Lung (tissue), 12 donors: ENCODE data around the gene BSG. TPM values are rescaled to one million over a fixed set of nuclear protein-coding genes. Genes with fewer than 3 reads are reported as not detected.

ENCODE experiments used
- ATAC-seq: fragments of 200-7000 bp; cut with Tn5 transposase; one replicate; pipeline ENCODE4 v1.9.1; 2020; ENCODE audit warnings: moderate number of reproducible peaks; ENCODE audit not compliant: insufficient read depth, low FRiP score
- DNase-seq, 3 donors: peaks; one replicate each; pipeline ENCODE4 v3.0.0-alpha.2; 2013 to 2017
- H3K27ac ChIP-seq, 2 donors: one replicate each; pipeline ENCODE4 v1.5.1; 2013; ENCODE audit warnings: mild to moderate bottlenecking in 2 of 2, moderate library complexity in 2 of 2, control low read depth in 1 of 2, inconsistent platforms in 1 of 2, low read depth in 1 of 2, low read length in 1 of 2
- H3K27me3 ChIP-seq, 3 donors: one replicate each; pipeline ENCODE4 v1.5.1; 2013; ENCODE audit warnings: low read length in 2 of 3; ENCODE audit not compliant: control insufficient read depth in 3 of 3, insufficient read depth in 3 of 3
- H3K36me3 ChIP-seq, 4 donors: one replicate each; pipeline ENCODE4 v1.5.1; 2013; ENCODE audit warnings: low read length in 4 of 4, mild to moderate bottlenecking in 1 of 4, moderate library complexity in 1 of 4; ENCODE audit not compliant: control insufficient read depth in 4 of 4, insufficient read depth in 4 of 4
- H3K4me1 ChIP-seq, 5 donors: one replicate each; pipeline ENCODE4 v1.5.1; 2013; ENCODE audit warnings: low read length in 5 of 5, mild to moderate bottlenecking in 2 of 5, moderate library complexity in 1 of 5; ENCODE audit not compliant: control insufficient read depth in 5 of 5, insufficient read depth in 5 of 5
- H3K4me3 ChIP-seq: one replicate; pipeline ENCODE4 v1.5.1; 2013; ENCODE audit warnings: mild to moderate bottlenecking, control low read depth, moderate library complexity
- H3K9ac ChIP-seq, 2 donors: one replicate each; pipeline ENCODE4 v1.5.1; 2013; ENCODE audit warnings: low read length in 2 of 2, control low read depth in 1 of 2; ENCODE audit not compliant: insufficient read depth in 1 of 2
- H3K9me3 ChIP-seq, 4 donors: one replicate each; pipeline ENCODE4 v1.5.1; 2013; ENCODE audit warnings: low read length in 3 of 4, mild to moderate bottlenecking in 1 of 4, moderate library complexity in 1 of 4; ENCODE audit not compliant: control insufficient read depth in 4 of 4, insufficient read depth in 3 of 4
- whole genome bisulfite sequencing, 2 donors: extraction: QIAGEN DNeasy Blood & Tissue Kit; methylation state at CpG; one replicate each; pipeline ENCODE4 v1.1.7; 2013; 5-methylcytosine and 5-hydroxymethylcytosine counted together
- polyA plus RNA-seq, 2 donors: library from polyadenylated mRNA; stranded (reverse); fragments of 200-250 nt; gene quantifications; one replicate each; pipeline ENCODE4 v1.2.1, GENCODE V29; 2013
- total RNA-seq, 2 donors: library from RNA; depleted of rRNA in 1 of 2; stranded (reverse); fragments of >200 nt in 1 of 2; gene quantifications; one replicate each; pipeline ENCODE4 v1.2.1, GENCODE V29; 2014 to 2021
- TF ChIP-seq, protein P1 (sequence below): IDR thresholded peaks from 2 replicates; pipeline ENCODE4 v1.5.1; 2012; ENCODE audit warnings: mild to moderate bottlenecking; ENCODE audit errors: control extremely low read depth, extremely low read depth
- donor health status: control.
- donor health status: control.
- donor health status: Bipolar disorder and iron deficiency.
- donor health status: healthy.
- donor health status: DM: yes; HTN: yes; CAD: no.

The BSG gene
- total and polyA plus RNA-seq, 4 donors: 239 to 416 (median 355) TPM

DNA sequence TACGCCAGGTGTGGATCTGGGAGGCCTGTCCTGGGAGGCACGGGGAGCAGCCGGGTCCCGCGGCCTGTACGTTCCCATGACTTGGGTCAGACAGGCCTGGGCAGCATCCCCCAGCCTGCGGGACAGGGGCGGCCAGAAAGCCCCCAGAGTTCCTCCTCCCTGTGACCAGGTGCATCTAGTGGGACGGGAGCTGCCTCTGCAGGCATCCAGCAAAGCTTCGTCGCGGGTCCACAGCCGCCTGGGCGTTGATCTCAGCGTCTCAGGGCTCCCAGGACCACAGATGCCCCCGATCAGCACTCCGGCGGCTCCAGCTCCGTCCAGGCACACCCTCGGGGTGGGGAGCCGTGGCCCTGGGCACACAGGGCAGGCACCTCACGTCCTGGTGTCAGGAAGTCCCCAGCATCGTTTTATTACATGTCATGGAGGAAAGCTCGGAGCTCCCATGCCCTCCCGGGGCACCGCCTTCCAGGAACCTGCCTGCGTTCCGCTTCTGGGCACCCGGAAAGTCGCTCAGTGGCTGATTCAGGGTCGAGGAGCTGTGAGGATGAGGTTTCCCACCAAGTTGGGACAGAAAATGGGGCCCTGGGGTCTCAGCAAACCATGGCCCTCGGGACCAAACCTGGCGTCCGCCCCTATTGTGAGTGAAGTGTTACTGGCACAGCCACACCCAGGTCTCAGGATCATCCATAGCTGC lies 30.1 kb upstream of the BSG start:
- H3K4me3 ChIP-seq: no peak overlapping the region
- no peak overlapping the region for H3K27ac ChIP-seq
- H3K27me3 ChIP-seq: no peaks in the 10 kb centered on the region
- H3K9me3 ChIP-seq: no peaks in the 10 kb centered on the region
- peaks cover 6 to 38% (median 9%) of the 10 kb centered on the region in 4 donors for H3K36me3 ChIP-seq
- 90 to 95% methylated on average over 34 of the region's 34 CpGs for WGBS, 2 donors
- TF ChIP-seq, protein P1, sequence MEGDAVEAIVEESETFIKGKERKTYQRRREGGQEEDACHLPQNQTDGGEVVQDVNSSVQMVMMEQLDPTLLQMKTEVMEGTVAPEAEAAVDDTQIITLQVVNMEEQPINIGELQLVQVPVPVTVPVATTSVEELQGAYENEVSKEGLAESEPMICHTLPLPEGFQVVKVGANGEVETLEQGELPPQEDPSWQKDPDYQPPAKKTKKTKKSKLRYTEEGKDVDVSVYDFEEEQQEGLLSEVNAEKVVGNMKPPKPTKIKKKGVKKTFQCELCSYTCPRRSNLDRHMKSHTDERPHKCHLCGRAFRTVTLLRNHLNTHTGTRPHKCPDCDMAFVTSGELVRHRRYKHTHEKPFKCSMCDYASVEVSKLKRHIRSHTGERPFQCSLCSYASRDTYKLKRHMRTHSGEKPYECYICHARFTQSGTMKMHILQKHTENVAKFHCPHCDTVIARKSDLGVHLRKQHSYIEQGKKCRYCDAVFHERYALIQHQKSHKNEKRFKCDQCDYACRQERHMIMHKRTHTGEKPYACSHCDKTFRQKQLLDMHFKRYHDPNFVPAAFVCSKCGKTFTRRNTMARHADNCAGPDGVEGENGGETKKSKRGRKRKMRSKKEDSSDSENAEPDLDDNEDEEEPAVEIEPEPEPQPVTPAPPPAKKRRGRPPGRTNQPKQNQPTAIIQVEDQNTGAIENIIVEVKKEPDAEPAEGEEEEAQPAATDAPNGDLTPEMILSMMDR: no peak
- H3K4me1 ChIP-seq: peaks cover 0 to 7% (median 0%) of the 10 kb centered on the region in 5 donors
- DNase-seq (no peak), ATAC-seq (no peak)
- no peak overlapping the region for H3K9ac ChIP-seq

DNA sequence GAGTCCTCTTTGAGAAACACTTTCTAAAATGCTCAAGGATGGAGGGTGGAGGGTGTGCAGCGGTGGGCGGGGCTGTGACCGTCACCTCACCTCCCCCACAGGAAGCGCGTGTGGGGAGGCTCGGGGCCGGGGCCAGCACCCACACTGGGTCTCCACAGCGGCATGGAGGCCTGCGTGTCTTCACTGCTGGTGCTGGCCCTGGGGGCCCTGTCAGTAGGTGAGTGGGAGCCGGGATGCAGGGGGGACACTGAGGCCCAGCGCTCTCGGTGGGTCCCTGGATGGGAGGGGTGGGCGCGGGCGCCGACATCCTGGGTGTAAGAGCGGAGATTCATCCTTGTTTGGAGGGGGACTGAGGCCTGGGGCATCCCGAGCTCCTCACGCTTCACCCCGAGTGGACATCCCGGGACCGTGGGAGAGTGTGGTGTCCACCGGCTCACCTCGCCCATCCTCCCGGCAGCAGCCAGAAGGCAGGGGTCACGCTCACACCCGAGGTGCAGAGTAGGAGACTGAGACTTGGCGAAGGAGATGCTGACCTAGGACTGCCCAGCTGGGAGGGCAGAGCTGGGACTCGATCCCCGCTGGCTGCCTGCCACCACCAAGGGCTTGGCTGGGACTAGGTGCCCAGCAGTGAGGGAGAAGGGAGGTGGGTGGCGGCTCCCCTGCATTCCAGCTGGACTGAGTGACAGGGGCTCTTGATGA lies 28.3 kb upstream of the BSG start, which contains the start of gene GZMM:
Gene GZMM (plus strand): TSS at position 144 of the 699 bp plus-strand sequence. CDS start 19 bp downstream, at position 163.
- H3K27ac ChIP-seq: no peak within 1 kb of the TSS
- peaks cover 0 to 28% (median 5%) of the 10 kb centered on the region in 4 donors for H3K36me3 ChIP-seq
- no peak for ATAC-seq
- WGBS, 2 donors: 56 to 59% methylated on average over 26 to 31 of the region's 31 CpGs
- no peaks in the 10 kb centered on the region for H3K27me3 ChIP-seq
- H3K9ac ChIP-seq: no peak within 1 kb of the TSS
- peaks cover 0 to 7% (median 0%) of the 10 kb centered on the region in 5 donors for H3K4me1 ChIP-seq
- no peaks in the 10 kb centered on the region for H3K9me3 ChIP-seq
- TF ChIP-seq, protein P1: no peak
- no peak for DNase-seq
- H3K4me3 ChIP-seq: no peak within 1 kb of the TSS

DNA sequence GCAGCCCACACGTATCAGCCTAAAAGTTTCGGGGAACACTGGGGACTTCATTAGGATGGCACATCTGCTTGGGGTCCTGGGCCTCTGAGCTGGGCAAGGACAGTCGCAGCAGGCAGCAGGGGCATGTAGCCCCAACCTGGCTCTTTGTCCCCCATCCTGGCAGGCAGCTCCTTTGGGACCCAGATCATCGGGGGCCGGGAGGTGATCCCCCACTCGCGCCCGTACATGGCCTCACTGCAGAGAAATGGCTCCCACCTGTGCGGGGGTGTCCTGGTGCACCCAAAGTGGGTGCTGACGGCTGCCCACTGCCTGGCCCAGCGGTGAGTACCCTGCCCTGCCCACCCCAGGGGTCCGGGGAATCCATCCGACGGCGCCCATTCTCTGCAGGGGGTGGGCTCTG lies 25.3 kb upstream of the BSG start:
- 90 to 91% methylated on average over 15 of the region's 15 CpGs for WGBS, 2 donors
- H3K36me3 ChIP-seq: peaks cover 0 to 7% (median 1%) of the 10 kb centered on the region in 4 donors
- H3K9me3 ChIP-seq: no peaks in the 10 kb centered on the region
- TF ChIP-seq, protein P1: no peak
- no peak overlapping the region for H3K27ac ChIP-seq
- ATAC-seq (no peak), DNase-seq (no peak)
- H3K9ac ChIP-seq: no peak overlapping the region
- no peaks in the 10 kb centered on the region for H3K27me3 ChIP-seq
- peaks cover 0 to 7% (median 0%) of the 10 kb centered on the region in 5 donors for H3K4me1 ChIP-seq
- no peak overlapping the region for H3K4me3 ChIP-seq
